GM18858 (cell line): Measurements from ENCODE around the gene IL2RA.
A peak's percentile ranks its signal among the peaks of the same experiment; 100 is the strongest.
"Not testable (repeated sequence)": the region's sequence is repeated elsewhere in the genome, so short reads cannot be mapped to it uniquely, and the experiment has no call there.

Experiments
- ATAC-seq: cut with Tn5 transposase; IDR thresholded peaks from one replicate; pipeline ENCODE4 v1.9.1; 2021; ENCODE audit not compliant: unreplicated experiment

Gene IL2RA

GRCh38 chr10:6062101-6062771, at the start of gene IL2RA:
TSS of gene IL2RA (minus strand) at chr10:6062367. CDS start at chr10:6062151, 216 bp downstream.
- no peak for ATAC-seq

- no peak for ATAC-seq
Observed at GRCh38 chr10:6110136-6110535, 48.0 kb upstream of the IL2RA start.

- ATAC-seq: no peak
Observed at GRCh38 chr10:6109444-6109775, 47.2 kb upstream of the IL2RA start.

- no peak for ATAC-seq
Observed at GRCh38 chr10:6108631-6109443, 46.7 kb upstream of the IL2RA start.

- no peak for ATAC-seq
Observed at GRCh38 chr10:6108072-6108471, 45.9 kb upstream of the IL2RA start.

GRCh38 chr10:6107616-6108015, 45.4 kb upstream of the IL2RA start:
- ATAC-seq: not testable (repeated sequence)

- no peak for ATAC-seq
Observed at GRCh38 chr10:6103591-6103990, 41.4 kb upstream of the IL2RA start.

GRCh38 chr10:6102128-6102527, 40.0 kb upstream of the IL2RA start:
- ATAC-seq: no peak

- ATAC-seq: no peak
Observed at GRCh38 chr10:6101181-6101580, 39.0 kb upstream of the IL2RA start.

- ATAC-seq: no peak
Observed at GRCh38 chr10:6100370-6100769, 38.2 kb upstream of the IL2RA start.

GRCh38 chr10:6098156-6098555, 36.0 kb upstream of the IL2RA start:
- ATAC-seq: no peak

- ATAC-seq: no peak
Observed at GRCh38 chr10:6097063-6097462, 34.9 kb upstream of the IL2RA start.

GRCh38 chr10:6095810-6096570, 33.8 kb upstream of the IL2RA start:
- ATAC-seq: no peak

GRCh38 chr10:6092731-6093130, 30.6 kb upstream of the IL2RA start:
- no peak for ATAC-seq

- no peak for ATAC-seq
Observed at GRCh38 chr10:6091630-6092029, 29.5 kb upstream of the IL2RA start.

- no peak for ATAC-seq
Observed at GRCh38 chr10:6089334-6090219, 27.4 kb upstream of the IL2RA start.

GRCh38 chr10:6088721-6089333, 26.7 kb upstream of the IL2RA start, which contains the start of gene RBM17:
TSS of gene RBM17 (plus strand) at chr10:6089034. CDS start at chr10:6097066, 8,032 bp downstream.
- ATAC-seq: peak; percentile 79

- no peak for ATAC-seq
Observed at GRCh38 chr10:6086375-6087233, 24.4 kb upstream of the IL2RA start.
